Peyer's patch (tissue), 4 donors: ENCODE results near the gene ASIC4.
A peak's percentile ranks its signal among the peaks of the same experiment; 100 is the strongest.

Source experiments
- POLR2A ChIP-seq, 2 donors: fragments of 450-650 bp; IDR thresholded peaks; one replicate each; pipeline ENCODE4 v1.5.1; 2017; ENCODE audit warnings: antibody characterized with exemption in 2 of 2, mild to moderate bottlenecking in 2 of 2, moderate library complexity in 2 of 2
- TF ChIP-seq, protein P1 (sequence below), 6 experiments: fragments of 450-650 bp in 4 of 6; fragments of 200-600 bp in 2 of 6; sonication (generic) in 1 of 6; IDR thresholded peaks; one replicate each; pipeline ENCODE4 v1.5.1; 2017 to 2019; ENCODE audit warnings: antibody characterized with exemption in 6 of 6, mild to moderate bottlenecking in 3 of 6, moderate library complexity in 1 of 6

GRCh38 chr2:219530048-219530963 lies 16.0 kb downstream of the ASIC4 start:
- TF ChIP-seq, protein P1, sequence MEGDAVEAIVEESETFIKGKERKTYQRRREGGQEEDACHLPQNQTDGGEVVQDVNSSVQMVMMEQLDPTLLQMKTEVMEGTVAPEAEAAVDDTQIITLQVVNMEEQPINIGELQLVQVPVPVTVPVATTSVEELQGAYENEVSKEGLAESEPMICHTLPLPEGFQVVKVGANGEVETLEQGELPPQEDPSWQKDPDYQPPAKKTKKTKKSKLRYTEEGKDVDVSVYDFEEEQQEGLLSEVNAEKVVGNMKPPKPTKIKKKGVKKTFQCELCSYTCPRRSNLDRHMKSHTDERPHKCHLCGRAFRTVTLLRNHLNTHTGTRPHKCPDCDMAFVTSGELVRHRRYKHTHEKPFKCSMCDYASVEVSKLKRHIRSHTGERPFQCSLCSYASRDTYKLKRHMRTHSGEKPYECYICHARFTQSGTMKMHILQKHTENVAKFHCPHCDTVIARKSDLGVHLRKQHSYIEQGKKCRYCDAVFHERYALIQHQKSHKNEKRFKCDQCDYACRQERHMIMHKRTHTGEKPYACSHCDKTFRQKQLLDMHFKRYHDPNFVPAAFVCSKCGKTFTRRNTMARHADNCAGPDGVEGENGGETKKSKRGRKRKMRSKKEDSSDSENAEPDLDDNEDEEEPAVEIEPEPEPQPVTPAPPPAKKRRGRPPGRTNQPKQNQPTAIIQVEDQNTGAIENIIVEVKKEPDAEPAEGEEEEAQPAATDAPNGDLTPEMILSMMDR (IDR thresholded peaks at IDR 0.05), result peak; percentile 85 to 99 (median 97)
- no peak for TF ChIP-seq POLR2A (IDR thresholded peaks at IDR 0.05)
